HG03378 (cell line): ENCODE data around the gene SMARCD1.

Source experiments
- ATAC-seq: cut with Tn5 transposase; IDR thresholded peaks from one replicate; pipeline ENCODE4 v1.9.1; 2021; ENCODE audit warnings: mild to moderate bottlenecking, moderate library complexity; ENCODE audit not compliant: unreplicated experiment

SMARCD1 gene

GRCh38 chr12:50084775-50085614 is at the start of gene SMARCD1:
TSS of gene SMARCD1 (plus strand) at chr12:50085342. CDS start at chr12:50085370, 28 bp downstream.
- peak; percentile 57 for ATAC-seq

DNA sequence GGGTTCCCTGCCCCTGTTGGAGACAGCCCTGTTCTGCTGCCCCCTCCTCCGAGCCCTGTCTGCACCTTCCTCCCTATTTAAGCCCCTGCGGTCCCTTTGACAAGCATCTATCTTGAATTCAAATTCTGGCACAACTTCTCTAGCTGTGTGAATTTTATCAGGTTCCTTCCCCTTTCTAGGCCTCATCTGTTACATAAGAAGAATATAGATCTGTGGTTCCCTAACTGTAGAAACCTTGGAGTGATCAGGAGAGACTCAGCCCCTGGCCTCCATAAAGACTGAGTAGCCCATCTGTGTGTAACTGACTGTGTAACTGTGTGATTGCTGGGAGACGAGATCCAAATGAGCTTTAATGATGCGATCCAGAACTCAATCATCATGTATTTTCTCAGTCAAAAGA is 46.8 kb upstream of the SMARCD1 start:
- ATAC-seq = no peak

GRCh38 chr12:50039151-50039835 is 45.8 kb upstream of the SMARCD1 start:
- ATAC-seq = no peak

- no peak for ATAC-seq
These were observed 44.5 kb upstream of the SMARCD1 start for GRCh38 chr12:50040657-50041056.

GRCh38 chr12:50041062-50041860 is 43.9 kb upstream of the SMARCD1 start:
- no peak for ATAC-seq

- ATAC-seq = no peak
These were observed 43.2 kb upstream of the SMARCD1 start for GRCh38 chr12:50041962-50042361.

DNA sequence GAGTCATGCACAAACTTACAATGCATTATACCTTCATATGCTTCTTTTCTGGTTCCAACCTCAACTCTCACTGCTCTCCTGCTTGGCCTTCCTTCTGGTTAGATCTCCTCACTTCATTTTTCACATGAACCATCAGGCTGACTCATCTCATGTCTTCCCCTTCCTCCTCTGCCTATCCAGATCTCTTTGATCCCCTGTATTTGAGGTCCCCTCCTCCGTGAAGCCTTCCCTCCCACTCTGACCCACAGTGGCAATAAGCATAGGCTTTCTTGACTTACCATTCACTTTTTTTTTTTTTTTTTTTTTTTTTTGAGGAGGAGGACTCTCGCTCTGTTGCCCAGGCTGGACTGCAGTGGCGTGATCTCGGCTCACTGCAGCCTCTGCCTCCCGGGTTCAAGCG is 42.4 kb upstream of the SMARCD1 start:
- no peak for ATAC-seq

DNA sequence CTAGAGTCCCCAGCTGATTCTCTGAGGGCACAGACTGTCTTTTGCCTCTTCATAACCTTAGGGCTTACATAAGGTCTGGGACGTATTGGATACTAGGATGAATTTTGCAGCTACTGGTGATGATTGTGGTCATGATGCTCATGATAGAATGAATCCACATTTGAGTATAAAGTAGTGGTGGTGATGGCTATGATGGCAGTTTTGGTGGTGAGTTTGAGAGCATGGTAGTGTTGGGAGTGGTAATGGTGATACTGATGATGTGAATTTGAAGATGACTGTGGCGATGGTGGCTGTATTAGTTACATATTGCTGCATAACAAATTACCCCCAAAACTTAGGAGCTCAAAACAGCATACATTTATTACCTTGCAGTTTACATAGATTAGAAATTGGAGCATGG is 41.8 kb upstream of the SMARCD1 start:
- ATAC-seq = no peak

GRCh38 chr12:50043854-50044253 is 41.3 kb upstream of the SMARCD1 start:
- no peak for ATAC-seq

DNA sequence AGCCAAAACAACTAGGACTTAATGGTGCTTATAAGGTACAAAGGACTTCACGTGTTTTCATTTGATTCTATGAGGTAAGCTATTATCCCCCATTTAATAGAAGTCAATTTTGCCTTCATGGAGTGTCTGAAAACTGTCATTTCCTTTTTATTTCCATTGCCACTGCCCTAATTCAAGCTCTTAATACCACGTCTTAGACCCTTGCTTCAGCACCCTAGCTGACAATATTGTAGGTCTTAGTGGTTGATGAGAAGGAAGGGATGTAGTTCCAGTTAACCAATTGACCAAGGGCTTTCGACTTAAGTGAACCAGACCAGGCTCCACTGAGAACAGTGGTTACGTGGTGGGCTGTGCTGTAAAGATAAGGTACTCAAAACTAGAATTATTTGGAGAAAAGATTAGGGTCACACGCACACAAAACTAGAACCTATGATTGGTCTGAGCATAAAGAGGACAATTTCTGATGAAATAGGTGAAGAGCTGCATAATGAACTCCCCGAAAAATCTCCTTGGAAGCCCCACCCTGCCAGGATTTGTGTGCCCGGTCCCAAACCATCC is 37.4 kb upstream of the SMARCD1 start:
- no peak for ATAC-seq

DNA sequence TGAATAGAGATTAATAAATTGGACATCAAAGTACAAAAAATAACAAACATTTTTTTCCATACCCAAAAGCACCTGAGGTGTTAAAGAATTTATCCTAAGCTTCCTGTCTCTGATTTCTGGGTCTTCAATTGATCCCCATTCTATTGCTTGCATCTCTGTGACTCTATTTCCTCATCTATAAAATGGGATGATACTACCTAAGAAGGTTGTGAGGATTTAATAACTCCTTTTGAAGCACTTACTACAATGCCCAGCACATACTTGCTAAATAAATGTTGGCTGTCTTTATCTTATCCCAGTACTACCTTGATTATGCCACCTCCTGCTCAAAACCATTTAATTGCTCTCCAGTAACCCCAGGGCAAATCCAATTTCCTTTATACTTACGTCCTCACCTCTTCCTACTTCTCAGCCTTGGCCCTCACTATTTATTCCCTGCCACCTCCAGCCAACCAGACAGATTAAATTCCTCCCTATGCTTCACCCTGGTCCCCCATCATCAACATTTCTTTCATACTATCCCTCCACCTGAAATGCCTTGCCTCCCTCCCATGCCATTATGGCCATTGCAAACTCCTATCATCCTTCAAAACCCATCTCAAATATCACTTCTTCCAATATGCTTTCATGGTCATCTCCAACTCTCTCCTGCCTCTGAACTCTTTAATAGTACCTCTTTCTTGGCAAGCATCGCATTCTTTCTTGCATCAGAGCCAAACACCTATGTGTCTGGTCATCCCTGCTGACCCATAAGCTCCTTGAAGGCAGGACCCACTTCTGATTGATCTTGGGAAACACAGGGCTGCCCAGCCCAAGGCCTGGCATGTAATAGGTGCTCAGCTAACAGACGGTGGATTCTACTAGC is 35.7 kb upstream of the SMARCD1 start:
- no peak for ATAC-seq

- no peak for ATAC-seq
These were observed 35.1 kb upstream of the SMARCD1 start for GRCh38 chr12:50050119-50050385.

GRCh38 chr12:50050410-50051098 is 34.6 kb upstream of the SMARCD1 start:
- ATAC-seq = no peak

DNA sequence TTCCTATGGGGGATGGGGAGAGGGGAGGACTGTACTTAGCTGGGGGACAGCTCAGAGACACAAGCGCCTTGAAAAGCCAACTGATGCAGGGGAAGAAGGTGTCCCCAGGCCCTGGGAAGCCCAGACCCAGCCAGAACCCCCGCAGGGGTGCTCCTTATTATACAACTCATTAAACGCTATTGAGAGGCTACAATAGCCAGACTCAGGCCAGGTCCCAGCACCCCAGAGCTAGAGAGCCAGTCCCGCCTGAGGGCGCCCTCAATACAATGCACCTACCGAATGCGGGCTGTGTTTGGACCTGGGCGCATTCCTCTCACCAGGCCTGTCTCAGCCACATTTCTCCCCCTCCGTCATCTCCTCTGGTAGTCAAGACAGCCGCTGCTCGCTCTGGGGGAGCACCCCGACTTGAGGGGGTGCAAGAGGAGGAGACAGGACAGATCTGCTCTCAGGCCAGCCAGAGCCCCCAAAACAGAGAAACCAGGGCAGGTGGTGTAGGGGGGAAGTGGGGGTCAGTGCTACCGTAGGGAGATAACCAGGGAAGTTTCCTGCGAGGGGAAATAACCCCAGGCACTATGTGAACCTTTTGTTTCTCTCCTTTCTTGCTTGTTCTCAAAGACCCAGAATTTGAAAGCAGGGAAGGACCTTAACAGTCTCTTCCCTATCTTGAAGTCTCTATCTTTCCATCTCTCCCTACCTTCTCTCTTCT is 33.9 kb upstream of the SMARCD1 start:
- no peak for ATAC-seq

DNA sequence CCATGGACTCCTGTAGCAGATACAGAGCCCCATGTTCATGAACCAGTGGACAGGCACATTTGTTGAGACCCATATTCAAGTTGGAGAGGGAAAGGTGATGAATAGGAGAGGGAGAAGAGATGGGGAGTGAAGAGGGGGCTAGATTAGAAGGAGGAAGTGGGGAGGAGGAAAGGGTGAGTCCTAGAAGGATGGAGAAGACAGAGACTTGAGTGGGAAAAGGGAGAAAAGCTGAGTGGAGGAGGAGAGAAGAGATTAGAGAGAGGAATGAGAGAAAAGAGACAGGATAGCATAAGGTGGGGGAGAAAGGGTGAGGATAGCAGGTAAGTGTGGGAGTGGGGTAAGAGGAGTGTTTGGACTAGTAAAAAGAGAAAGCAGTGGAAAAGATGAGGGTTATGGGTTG is 32.6 kb upstream of the SMARCD1 start:
- no peak for ATAC-seq

DNA sequence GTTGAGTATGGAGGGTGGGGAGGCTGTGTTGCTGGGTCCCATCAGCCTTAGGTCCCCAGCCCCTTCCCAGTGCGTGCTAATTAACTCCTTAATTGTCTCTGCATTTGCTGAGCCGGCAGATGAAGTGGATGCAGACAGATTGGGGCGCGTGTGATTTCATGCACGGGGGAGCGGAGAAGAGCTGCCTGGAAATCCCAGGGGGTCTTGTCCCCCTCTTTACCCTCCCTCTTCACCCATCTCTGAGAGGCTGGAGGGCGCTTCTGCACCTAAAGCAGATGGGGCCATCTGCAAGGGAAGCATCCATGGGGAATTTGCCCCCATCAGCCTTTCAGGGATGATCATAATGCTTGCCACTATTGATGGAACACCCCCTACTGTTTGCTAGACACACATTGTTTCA is 32.2 kb upstream of the SMARCD1 start:
- ATAC-seq = no peak

GRCh38 chr12:50053583-50053982 is 31.6 kb upstream of the SMARCD1 start:
- ATAC-seq = no peak

DNA sequence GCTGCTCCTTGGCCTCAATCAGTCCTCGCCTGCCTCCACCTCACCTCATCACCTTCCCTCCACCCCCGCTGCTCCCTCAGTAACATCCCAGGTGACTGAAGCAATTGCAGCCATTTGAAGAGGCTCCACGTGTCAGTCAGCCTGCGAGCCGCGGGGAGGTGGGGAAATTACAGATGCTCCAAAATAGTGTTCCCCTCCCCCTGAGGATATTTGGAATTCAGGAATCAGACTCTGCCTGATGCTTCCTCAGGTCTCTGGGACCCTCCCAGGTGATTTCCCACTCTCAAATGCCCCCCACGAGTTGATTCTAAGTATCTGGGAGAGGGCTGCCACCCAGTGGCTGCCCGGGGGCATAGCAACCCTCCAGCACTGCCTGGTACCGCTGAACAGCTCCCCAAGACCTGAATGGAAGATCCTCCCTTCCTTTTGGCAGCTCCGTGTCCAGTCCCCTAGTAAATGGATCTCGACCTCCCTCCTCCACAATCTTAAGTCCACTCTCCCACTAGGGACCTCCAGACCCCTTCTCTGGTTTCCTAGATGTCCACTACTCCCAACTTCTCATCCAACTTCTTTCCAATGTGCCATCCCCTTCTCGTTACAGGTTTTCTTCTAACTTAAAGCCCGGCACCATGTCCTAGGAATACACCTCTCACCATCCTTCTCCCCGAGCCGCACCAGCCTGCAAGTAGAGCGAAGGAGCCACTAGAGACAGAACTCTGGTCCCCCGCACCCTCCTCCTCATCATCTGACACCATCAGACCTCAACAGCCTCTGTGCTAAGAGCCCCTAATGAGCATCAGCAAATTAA is 29.1 kb upstream of the SMARCD1 start:
- ATAC-seq = no peak

- no peak for ATAC-seq
These were observed 28.5 kb upstream of the SMARCD1 start for GRCh38 chr12:50056639-50056976.
